ENCODE measurements around the gene PPP1R3A. TPM values are rescaled to one million over a fixed set of nuclear protein-coding genes. Genes with fewer than 3 reads are reported as not detected.

The PPP1R3A gene
- total RNA-seq, 1 experiment from 2014 or later, result not detected

DNA sequence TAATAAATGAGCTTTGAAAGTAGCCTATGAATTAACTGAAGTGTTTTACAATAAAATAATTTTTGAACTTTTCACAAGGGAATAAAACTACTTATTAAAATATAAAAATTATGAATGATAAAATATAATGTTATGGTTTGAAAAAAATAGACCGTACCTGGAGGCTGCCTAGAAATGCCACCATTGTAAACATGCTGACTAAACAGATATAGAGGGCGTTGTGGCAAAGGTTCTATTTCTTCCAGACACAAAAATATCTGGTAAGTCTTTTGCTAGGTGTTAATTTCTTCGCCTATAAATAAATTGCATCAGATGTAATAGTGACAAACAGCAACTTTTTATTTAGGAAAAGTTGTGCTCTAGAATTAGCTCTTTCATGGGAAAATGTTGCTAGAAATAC, 11.2 kb downstream of the PPP1R3A start:
- no peak overlapping the region for H2AFZ ChIP-seq (ENCODE audit: low read depth, low read length, poor library complexity, severe bottlenecking)
- no peaks in the 10 kb centered on the region for H4K20me1 ChIP-seq (ENCODE audit: insufficient read depth)
- H3K9me3 ChIP-seq (ENCODE audit: control insufficient read depth in 1 of 2, insufficient read depth in 1 of 2, low read depth in 1 of 2, low read length in 2 of 2), result no peaks in the 10 kb centered on the region
- ATAC-seq, result no peak
- no peak overlapping the region for H3K4me3 ChIP-seq (replicated peaks in 1 of 2; ENCODE audit: low read depth in 1 of 2, low read length in 2 of 2)
- intact Hi-C loops (cut with micrococcal nuclease), result no loop called here
- no peaks in the 10 kb centered on the region for H3K9me2 ChIP-seq (ENCODE audit: insufficient read depth)
- RAD21 ChIA-PET (ENCODE audit: low non-redundant PET in 1 of 2, low total read pairs in 2 of 2, uncharacterized antibody in 2 of 2, unreplicated experiment in 2 of 2), result no interaction called here
- no peaks in the 10 kb centered on the region for H3K36me3 ChIP-seq (ENCODE audit: control insufficient read depth in 1 of 2, insufficient read depth in 2 of 2, low read length in 2 of 2)
- no peak overlapping the region for H3K27ac ChIP-seq (ENCODE audit: low read depth, low read length)
- no peaks in the 10 kb centered on the region for H3K4me1 ChIP-seq (ENCODE audit: control insufficient read depth in 1 of 2, insufficient read depth in 2 of 2, low read length in 2 of 2)
- no TSS peak for BruUV-seq (replicated peaks)
- H3K79me2 ChIP-seq (ENCODE audit: insufficient read depth, low read length), result no peaks in the 10 kb centered on the region
- POLR2A ChIA-PET, result no interaction called here
- CTCF ChIA-PET, result no interaction called here
- H3K27me3 ChIP-seq (ENCODE audit: insufficient read depth, low read length), result no peaks in the 10 kb centered on the region
- no peak overlapping the region for H3K9ac ChIP-seq (ENCODE audit: low read length)
- DNase-seq (ENCODE audit: low read depth, low spot score), result no peak
- H3K4me2 ChIP-seq (ENCODE audit: low read length), result no peak overlapping the region
- TF ChIP-seq ZFX (IDR thresholded peaks at IDR 0.05), result no peak
- TF ChIP-seq RAD21 (IDR thresholded peaks at IDR 0.05; ENCODE audit: low read depth), result no peak
- TF ChIP-seq SRF (IDR thresholded peaks at IDR 0.05; ENCODE audit: low read depth), result no peak
- TF ChIP-seq ELF1 (IDR thresholded peaks at IDR 0.05; ENCODE audit: borderline replicate concordance, low read depth), result no peak
- no peak for TF ChIP-seq SIN3A (IDR thresholded peaks at IDR 0.05; ENCODE audit: low read depth)
- TF ChIP-seq, protein P1, sequence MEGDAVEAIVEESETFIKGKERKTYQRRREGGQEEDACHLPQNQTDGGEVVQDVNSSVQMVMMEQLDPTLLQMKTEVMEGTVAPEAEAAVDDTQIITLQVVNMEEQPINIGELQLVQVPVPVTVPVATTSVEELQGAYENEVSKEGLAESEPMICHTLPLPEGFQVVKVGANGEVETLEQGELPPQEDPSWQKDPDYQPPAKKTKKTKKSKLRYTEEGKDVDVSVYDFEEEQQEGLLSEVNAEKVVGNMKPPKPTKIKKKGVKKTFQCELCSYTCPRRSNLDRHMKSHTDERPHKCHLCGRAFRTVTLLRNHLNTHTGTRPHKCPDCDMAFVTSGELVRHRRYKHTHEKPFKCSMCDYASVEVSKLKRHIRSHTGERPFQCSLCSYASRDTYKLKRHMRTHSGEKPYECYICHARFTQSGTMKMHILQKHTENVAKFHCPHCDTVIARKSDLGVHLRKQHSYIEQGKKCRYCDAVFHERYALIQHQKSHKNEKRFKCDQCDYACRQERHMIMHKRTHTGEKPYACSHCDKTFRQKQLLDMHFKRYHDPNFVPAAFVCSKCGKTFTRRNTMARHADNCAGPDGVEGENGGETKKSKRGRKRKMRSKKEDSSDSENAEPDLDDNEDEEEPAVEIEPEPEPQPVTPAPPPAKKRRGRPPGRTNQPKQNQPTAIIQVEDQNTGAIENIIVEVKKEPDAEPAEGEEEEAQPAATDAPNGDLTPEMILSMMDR (IDR thresholded peaks at IDR 0.05 in 2 of 3, conservative IDR thresholded peaks at IDR 0.05 in 1 of 3; ENCODE audit: borderline replicate concordance in 1 of 3, insufficient read depth in 1 of 3, low read depth in 2 of 3, low read length in 2 of 3), result no peak
- no peak for TF ChIP-seq SP1 (IDR thresholded peaks at IDR 0.05; ENCODE audit: low read depth)
- TF ChIP-seq, protein P2, sequence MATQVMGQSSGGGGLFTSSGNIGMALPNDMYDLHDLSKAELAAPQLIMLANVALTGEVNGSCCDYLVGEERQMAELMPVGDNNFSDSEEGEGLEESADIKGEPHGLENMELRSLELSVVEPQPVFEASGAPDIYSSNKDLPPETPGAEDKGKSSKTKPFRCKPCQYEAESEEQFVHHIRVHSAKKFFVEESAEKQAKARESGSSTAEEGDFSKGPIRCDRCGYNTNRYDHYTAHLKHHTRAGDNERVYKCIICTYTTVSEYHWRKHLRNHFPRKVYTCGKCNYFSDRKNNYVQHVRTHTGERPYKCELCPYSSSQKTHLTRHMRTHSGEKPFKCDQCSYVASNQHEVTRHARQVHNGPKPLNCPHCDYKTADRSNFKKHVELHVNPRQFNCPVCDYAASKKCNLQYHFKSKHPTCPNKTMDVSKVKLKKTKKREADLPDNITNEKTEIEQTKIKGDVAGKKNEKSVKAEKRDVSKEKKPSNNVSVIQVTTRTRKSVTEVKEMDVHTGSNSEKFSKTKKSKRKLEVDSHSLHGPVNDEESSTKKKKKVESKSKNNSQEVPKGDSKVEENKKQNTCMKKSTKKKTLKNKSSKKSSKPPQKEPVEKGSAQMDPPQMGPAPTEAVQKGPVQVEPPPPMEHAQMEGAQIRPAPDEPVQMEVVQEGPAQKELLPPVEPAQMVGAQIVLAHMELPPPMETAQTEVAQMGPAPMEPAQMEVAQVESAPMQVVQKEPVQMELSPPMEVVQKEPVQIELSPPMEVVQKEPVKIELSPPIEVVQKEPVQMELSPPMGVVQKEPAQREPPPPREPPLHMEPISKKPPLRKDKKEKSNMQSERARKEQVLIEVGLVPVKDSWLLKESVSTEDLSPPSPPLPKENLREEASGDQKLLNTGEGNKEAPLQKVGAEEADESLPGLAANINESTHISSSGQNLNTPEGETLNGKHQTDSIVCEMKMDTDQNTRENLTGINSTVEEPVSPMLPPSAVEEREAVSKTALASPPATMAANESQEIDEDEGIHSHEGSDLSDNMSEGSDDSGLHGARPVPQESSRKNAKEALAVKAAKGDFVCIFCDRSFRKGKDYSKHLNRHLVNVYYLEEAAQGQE (IDR thresholded peaks at IDR 0.05; ENCODE audit: low read depth), result no peak
- TF ChIP-seq YY1 (IDR thresholded peaks at IDR 0.05; ENCODE audit: extremely low read depth, insufficient replicate concordance, low read depth, low read length), result no peak
- TF ChIP-seq, protein P3, sequence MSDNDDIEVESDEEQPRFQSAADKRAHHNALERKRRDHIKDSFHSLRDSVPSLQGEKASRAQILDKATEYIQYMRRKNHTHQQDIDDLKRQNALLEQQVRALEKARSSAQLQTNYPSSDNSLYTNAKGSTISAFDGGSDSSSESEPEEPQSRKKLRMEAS (IDR thresholded peaks at IDR 0.05), result no peak
- TF ChIP-seq EZH2phosphoT487 (IDR thresholded peaks at IDR 0.05; ENCODE audit: borderline replicate concordance), result no peak
- no peak for TF ChIP-seq EGR1 (IDR thresholded peaks at IDR 0.05; ENCODE audit: low read depth)
- TF ChIP-seq, protein P4, sequence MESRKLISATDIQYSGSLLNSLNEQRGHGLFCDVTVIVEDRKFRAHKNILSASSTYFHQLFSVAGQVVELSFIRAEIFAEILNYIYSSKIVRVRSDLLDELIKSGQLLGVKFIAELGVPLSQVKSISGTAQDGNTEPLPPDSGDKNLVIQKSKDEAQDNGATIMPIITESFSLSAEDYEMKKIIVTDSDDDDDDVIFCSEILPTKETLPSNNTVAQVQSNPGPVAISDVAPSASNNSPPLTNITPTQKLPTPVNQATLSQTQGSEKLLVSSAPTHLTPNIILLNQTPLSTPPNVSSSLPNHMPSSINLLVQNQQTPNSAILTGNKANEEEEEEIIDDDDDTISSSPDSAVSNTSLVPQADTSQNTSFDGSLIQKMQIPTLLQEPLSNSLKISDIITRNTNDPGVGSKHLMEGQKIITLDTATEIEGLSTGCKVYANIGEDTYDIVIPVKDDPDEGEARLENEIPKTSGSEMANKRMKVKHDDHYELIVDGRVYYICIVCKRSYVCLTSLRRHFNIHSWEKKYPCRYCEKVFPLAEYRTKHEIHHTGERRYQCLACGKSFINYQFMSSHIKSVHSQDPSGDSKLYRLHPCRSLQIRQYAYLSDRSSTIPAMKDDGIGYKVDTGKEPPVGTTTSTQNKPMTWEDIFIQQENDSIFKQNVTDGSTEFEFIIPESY (IDR thresholded peaks at IDR 0.05; ENCODE audit: extremely low read depth, insufficient replicate concordance, low read length), result no peak
- no peak for TF ChIP-seq CEBPB (IDR thresholded peaks at IDR 0.05; ENCODE audit: low read depth)
- no peak for TF ChIP-seq CBX3 (IDR thresholded peaks at IDR 0.05; ENCODE audit: low read depth)
- TF ChIP-seq TCF7L2 (IDR thresholded peaks at IDR 0.05; ENCODE audit: borderline replicate concordance, extremely low read depth, insufficient read depth, insufficient read length), result no peak
- no peak for TF ChIP-seq POLR2AphosphoS5 (IDR thresholded peaks at IDR 0.05; ENCODE audit: low read depth, low read length)
- no peak for TF ChIP-seq POLR2A (IDR thresholded peaks at IDR 0.05; ENCODE audit: borderline replicate concordance, extremely low read depth, insufficient read depth, insufficient read length)
- TF ChIP-seq, protein P5, sequence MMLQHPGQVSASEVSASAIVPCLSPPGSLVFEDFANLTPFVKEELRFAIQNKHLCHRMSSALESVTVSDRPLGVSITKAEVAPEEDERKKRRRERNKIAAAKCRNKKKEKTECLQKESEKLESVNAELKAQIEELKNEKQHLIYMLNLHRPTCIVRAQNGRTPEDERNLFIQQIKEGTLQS (IDR thresholded peaks at IDR 0.05), result no peak
